ENCODE measurements around the gene CACNB1. TPM values are rescaled to one million over a fixed set of nuclear protein-coding genes. Genes with fewer than 3 reads are reported as not detected.

The CACNB1 gene
- total and polyA plus RNA-seq, 10 of the 15 experiments (the other 5 are each of a cell fraction or from before 2014, with no cell fraction given), result 0.06 to 15.6 (median 6.3) TPM

GRCh38 chr17:39200070-39200879 is 2.8 kb upstream of the CACNB1 start, which contains the start of gene RPL19 (continued):
- TF ChIP-seq BCL11A (IDR thresholded peaks at IDR 0.05; ENCODE audit: low read depth, low read length) (no peak), RFX5 (IDR thresholded peaks at IDR 0.05; ENCODE audit: low read depth, low read length) (no peak), SUPT20H (IDR thresholded peaks at IDR 0.05; ENCODE audit: borderline replicate concordance, control insufficient read depth, low read depth, low read length) (no peak), PAX5 (IDR thresholded peaks at IDR 0.05; ENCODE audit: borderline replicate concordance, low read depth, low read length) (peak; percentile 62; the same call in 1 of the 2 replicates), BRCA1 (IDR thresholded peaks at IDR 0.05; ENCODE audit: low read depth, low read length) (no peak), SREBF2 (IDR thresholded peaks at IDR 0.05; ENCODE audit: low read length) (no peak), CBX5 (IDR thresholded peaks at IDR 0.05; ENCODE audit: low read depth) (peak; percentile 33; the same call in 1 of the 2 replicates), NFYA (IDR thresholded peaks at IDR 0.05; ENCODE audit: borderline replicate concordance, low read depth, low read length) (no peak), SIX5 (IDR thresholded peaks at IDR 0.05; ENCODE audit: low read depth, low read length, severe bottlenecking) (peak; percentile 60), PKNOX1 (IDR thresholded peaks at IDR 0.05) (no peak), SMC3 (IDR thresholded peaks at IDR 0.05; ENCODE audit: borderline replicate concordance, low read length) (no peak), KAT2A (conservative IDR thresholded peaks at IDR 0.05; ENCODE audit: control insufficient read depth, low read depth, low read length) (no peak), ZBTB4 (CRISPR knock-in tag; IDR thresholded peaks at IDR 0.05) (no peak)
